Type B pancreatic cell (in vitro differentiated cells): ENCODE data around the gene RTN4. TPM values are rescaled to one million over a fixed set of nuclear protein-coding genes. Genes with fewer than 3 reads are reported as not detected.
A peak's percentile ranks its signal among the peaks of the same experiment; 100 is the strongest.

ENCODE experiments used
- DNase-seq: peaks from one replicate; pipeline ENCODE4 v3.0.0; 2021; ENCODE audit warnings: mixed read lengths; ENCODE audit not compliant: unreplicated experiment; ENCODE audit errors: extremely low spot score
- H3K27ac Mint-ChIP-seq: 2 replicates; pipeline ENCODE4 v1.8.0; 2021; ENCODE audit warnings: mild to moderate bottlenecking, mixed read lengths
- H3K27me3 Mint-ChIP-seq: 2 replicates; pipeline ENCODE4 v1.8.0; 2021; ENCODE audit warnings: mixed read lengths
- H3K36me3 Mint-ChIP-seq: 2 replicates; pipeline ENCODE4 v1.8.0; 2021; ENCODE audit warnings: mixed read lengths
- H3K4me1 Mint-ChIP-seq: one replicate; pipeline ENCODE4 v1.8.0; 2021; ENCODE audit warnings: mixed read lengths; ENCODE audit not compliant: unreplicated experiment
- H3K4me3 Mint-ChIP-seq: 2 replicates; pipeline ENCODE4 v1.8.0; 2021; ENCODE audit warnings: mild to moderate bottlenecking, mixed read lengths
- H3K9me3 Mint-ChIP-seq: 2 replicates; pipeline ENCODE4 v1.8.0; 2021; ENCODE audit warnings: mixed read lengths
- CTCF ChIP-seq: fragments of 200-600 bp; sonication (generic); conservative IDR thresholded peaks from 2 replicates; pipeline ENCODE4 v1.5.0; 2021; ENCODE audit warnings: antibody characterized with exemption, mild to moderate bottlenecking
- total RNA-seq: library from RNA; stranded (reverse); gene quantifications from 2 replicates; pipeline ENCODE4 v1.2.1, GENCODE V29; 2021; ENCODE audit warnings: low replicate concordance

Gene RTN4
- total RNA-seq, 1 donor from 2014 or later: 187 TPM

- Mint-ChIP-seq H3K4me1 (peaks cover 17% of the 10 kb centered on the region), H3K27ac (peak overlapping the region; percentile 22)
- no peak for TF ChIP-seq CTCF
These were observed 100.8 kb downstream of the RTN4 start for GRCh38 chr2:54949431-54949830.

GRCh38 chr2:54948120-54948519, 102.1 kb downstream of the RTN4 start:
- H3K27me3 Mint-ChIP-seq: no peaks in the 10 kb centered on the region
- TF ChIP-seq CTCF: no peak
- no peak overlapping the region for H3K27ac Mint-ChIP-seq
- no peaks in the 10 kb centered on the region for H3K36me3 Mint-ChIP-seq
- H3K4me1 Mint-ChIP-seq: peaks cover 17% of the 10 kb centered on the region
- DNase-seq: no peak
- H3K9me3 Mint-ChIP-seq: no peaks in the 10 kb centered on the region
- no peak overlapping the region for H3K4me3 Mint-ChIP-seq

More at GRCh38 chr2:54949431-54949830, 100.8 kb downstream of the RTN4 start:
- Mint-ChIP-seq H3K9me3 (no peaks in the 10 kb centered on the region), H3K27me3 (no peaks in the 10 kb centered on the region), H3K4me3 (no peak overlapping the region), H3K36me3 (no peaks in the 10 kb centered on the region)
- DNase-seq: no peak

- Mint-ChIP-seq H3K4me3 (no peak overlapping the region), H3K36me3 (no peaks in the 10 kb centered on the region), H3K27ac (no peak overlapping the region), H3K27me3 (no peaks in the 10 kb centered on the region), H3K4me1 (peaks cover 17% of the 10 kb centered on the region), H3K9me3 (no peaks in the 10 kb centered on the region)
- no peak for DNase-seq
- no peak for TF ChIP-seq CTCF
These were observed 102.6 kb downstream of the RTN4 start for GRCh38 chr2:54947646-54948045.

- no peak for DNase-seq
- no peak for TF ChIP-seq CTCF
- Mint-ChIP-seq H3K27me3 (no peaks in the 10 kb centered on the region), H3K36me3 (no peaks in the 10 kb centered on the region), H3K4me3 (no peak overlapping the region), H3K4me1 (peaks cover 17% of the 10 kb centered on the region), H3K9me3 (no peaks in the 10 kb centered on the region), H3K27ac (no peak overlapping the region)
These were observed 103.1 kb downstream of the RTN4 start for GRCh38 chr2:54947136-54947535.

GRCh38 chr2:54946220-54946805, 103.9 kb downstream of the RTN4 start:
- no peak overlapping the region for H3K4me3 Mint-ChIP-seq

More at GRCh38 chr2:54946220-54946805, 103.9 kb downstream of the RTN4 start:
- TF ChIP-seq CTCF: no peak
- no peak for DNase-seq
- H3K27me3 Mint-ChIP-seq: no peaks in the 10 kb centered on the region
- no peak overlapping the region for H3K27ac Mint-ChIP-seq
- no peaks in the 10 kb centered on the region for H3K9me3 Mint-ChIP-seq
- no peaks in the 10 kb centered on the region for H3K36me3 Mint-ChIP-seq
- peaks cover 17% of the 10 kb centered on the region for H3K4me1 Mint-ChIP-seq
